Endothelial cell of umbilical vein (primary cell): Measurements from ENCODE around the gene TEDC2. TPM values are rescaled to one million over a fixed set of nuclear protein-coding genes. Genes with fewer than 3 reads are reported as not detected.

Source experiments
- BruUV-seq: library from RNA; stranded (reverse); fragments of 400-500 nt; replicated peaks from 2 replicates; lab custom pipeline; 2021; lab: Mats Ljungman, UMichigan
- CTCF ChIA-PET: fragments of 300-600, 350-600 bp; sonication (Branson Sonifier 250); formaldehyde crosslinking; loops from one replicate; lab custom pipeline; 2021; ENCODE audit warnings: antibody characterized with exemption, inconsistent platforms; lab: Charles Lee
- POLR2A ChIA-PET: fragments of 300-600, 350-600 bp; sonication (Branson Sonifier 250); formaldehyde crosslinking; loops from one replicate; lab custom pipeline; 2021; ENCODE audit warnings: antibody characterized with exemption, inconsistent platforms; lab: Charles Lee
- DNase-seq: peaks from one replicate; pipeline ENCODE4 v3.0.0-alpha.2; 2011; ENCODE audit warnings: low read depth, low spot score
- FAIRE-seq: peaks from 2 replicates; lab custom pipeline; 2011; peaks lifted over from hg19 to GRCh38; lab: Jason Lieb, UNC
- H2AFZ ChIP-seq: 2 replicates; pipeline ENCODE4 v1.6.0; 2012; ENCODE audit warnings: low read depth, low read length, control low read depth, inconsistent platforms
- H3K27ac ChIP-seq: 2 replicates; pipeline ENCODE4 v1.5.1; 2011; ENCODE audit warnings: low read depth, mild to moderate bottlenecking, control low read depth, low read length, moderate library complexity; ENCODE audit not compliant: insufficient read depth
- H3K27me3 ChIP-seq, 2 experiments: 2 replicates each; pipeline versions ENCODE4 v1.6.0 to v1.6.1; 2011; ENCODE audit warnings: low read length in 2 of 2, mixed read lengths in 1 of 2; ENCODE audit not compliant: control insufficient read depth in 2 of 2, insufficient read depth in 2 of 2
- H3K36me3 ChIP-seq, 2 experiments: 2 replicates in 1 of 2; 3 replicates in 1 of 2; pipeline ENCODE4 v1.5.1; 2011; ENCODE audit warnings: low read length in 2 of 2, mild to moderate bottlenecking in 1 of 2, moderate library complexity in 1 of 2; ENCODE audit not compliant: control insufficient read depth in 2 of 2, insufficient read depth in 2 of 2; ENCODE audit errors: extremely low read depth in 1 of 2
- H3K4me1 ChIP-seq: 3 replicates; pipeline ENCODE4 v1.5.1; 2011; ENCODE audit warnings: mild to moderate bottlenecking, low read length; ENCODE audit not compliant: control insufficient read depth, insufficient read depth; ENCODE audit errors: extremely low read depth
- H3K4me2 ChIP-seq: 2 replicates; pipeline ENCODE4 v1.6.1; 2011; ENCODE audit warnings: low read length, control low read depth, mixed read lengths; ENCODE audit not compliant: insufficient read depth
- H3K4me3 ChIP-seq, 3 experiments: fragments of 200-600 bp in 1 of 3; sonication (generic), shearing (Covaris generic) in 1 of 3; replicated peaks in 1 of 3; 2 replicates each; pipeline ENCODE4 v1.5.1; 2011 to 2016; ENCODE audit warnings: control low read depth in 3 of 3, low read length in 3 of 3, mild to moderate bottlenecking in 2 of 3, inconsistent platforms in 1 of 3, low read depth in 1 of 3, moderate library complexity in 1 of 3; ENCODE audit not compliant: insufficient read depth in 1 of 3
- H3K79me2 ChIP-seq: 2 replicates; pipeline ENCODE4 v1.6.0; 2012; ENCODE audit warnings: low read length, inconsistent platforms; ENCODE audit not compliant: control insufficient read depth, insufficient read depth
- H3K9ac ChIP-seq: replicated peaks from 2 replicates; pipeline ENCODE3; 2011; ENCODE audit warnings: low read length, control low read depth; ENCODE audit not compliant: insufficient read depth; ENCODE audit errors: extremely low read depth
- H3K9me1 ChIP-seq: replicated peaks from 3 replicates; pipeline ENCODE4 v1.6.0; 2011; ENCODE audit warnings: mild to moderate bottlenecking, low read length; ENCODE audit not compliant: control insufficient read depth, insufficient read depth; ENCODE audit errors: extremely low read depth
- H3K9me3 ChIP-seq: replicated peaks from 2 replicates; pipeline ENCODE4 v1.5.1; 2012; ENCODE audit warnings: low read length, inconsistent platforms; ENCODE audit not compliant: control insufficient read depth, insufficient read depth
- H4K20me1 ChIP-seq: replicated peaks from 2 replicates; pipeline ENCODE3; 2011; ENCODE audit warnings: mild to moderate bottlenecking, low read length; ENCODE audit not compliant: control insufficient read depth, insufficient read depth; ENCODE audit errors: extremely low read depth
- POLR2A ChIP-seq: IDR thresholded peaks from 2 replicates; pipeline ENCODE4 v1.6.1; 2012; ENCODE audit warnings: low read depth, mild to moderate bottlenecking, control low read depth, low read length
- POLR2AphosphoS5 ChIP-seq: IDR thresholded peaks from 2 replicates; pipeline ENCODE4 v1.6.1; 2012; ENCODE audit warnings: low read depth, mild to moderate bottlenecking, control low read depth, low read length, moderate library complexity; ENCODE audit not compliant: insufficient read depth
- dilution Hi-C: fragments of 300-500 bp; cut with MboI; formaldehyde crosslinking; loops from one replicate; pipeline ENCODE4 v1.15.0; 2019; ENCODE audit warnings: low sequenced_read_pairs; ENCODE audit not compliant: extremely low pct_ligation_motif_present
- intact Hi-C: fragments of 100-400 bp; cut with micrococcal nuclease; formaldehyde crosslinking; loops from one replicate; pipeline ENCODE4 v1.10.0; 2022
- polyA plus RNA-seq, 4 experiments: library from polyadenylated mRNA; depleted of rRNA in 3 of 4; stranded (reverse) in 3 of 4; unstranded in 1 of 4; fragments of >200 nt; gene quantifications; 2 replicates each; pipeline versions ENCODE4 v1.2.1 to v1.2.3, GENCODE V29; 2011 to 2012; ENCODE audit warnings: missing spikeins in 1 of 4
- total RNA-seq: library from RNA; stranded (reverse); gene quantifications from 2 replicates; pipeline ENCODE4 v1.2.3, GENCODE V29; 2021
- TF ChIP-seq, protein P1 (sequence below): IDR thresholded peaks from 2 replicates; pipeline ENCODE4 v1.6.1; 2011; ENCODE audit not compliant: insufficient read depth, insufficient read length
- TF ChIP-seq, protein P2 (sequence below), 2 donors: IDR thresholded peaks; 1 replicate in 1 of 2; 2 replicates in 1 of 2; pipeline ENCODE4 v1.5.1; 2011; ENCODE audit warnings: low read length in 2 of 2, mild to moderate bottlenecking in 2 of 2, moderate library complexity in 2 of 2, control low read depth in 1 of 2, inconsistent platforms in 1 of 2, low read depth in 1 of 2; ENCODE audit not compliant: insufficient read depth in 1 of 2; ENCODE audit errors: extremely low read depth in 1 of 2

TEDC2 gene
- total and polyA plus RNA-seq, 2 donors (not counting 3 experiments of a cell fraction or from before 2014, with no cell fraction given) = 7.6 to 12.7 TPM

DNA sequence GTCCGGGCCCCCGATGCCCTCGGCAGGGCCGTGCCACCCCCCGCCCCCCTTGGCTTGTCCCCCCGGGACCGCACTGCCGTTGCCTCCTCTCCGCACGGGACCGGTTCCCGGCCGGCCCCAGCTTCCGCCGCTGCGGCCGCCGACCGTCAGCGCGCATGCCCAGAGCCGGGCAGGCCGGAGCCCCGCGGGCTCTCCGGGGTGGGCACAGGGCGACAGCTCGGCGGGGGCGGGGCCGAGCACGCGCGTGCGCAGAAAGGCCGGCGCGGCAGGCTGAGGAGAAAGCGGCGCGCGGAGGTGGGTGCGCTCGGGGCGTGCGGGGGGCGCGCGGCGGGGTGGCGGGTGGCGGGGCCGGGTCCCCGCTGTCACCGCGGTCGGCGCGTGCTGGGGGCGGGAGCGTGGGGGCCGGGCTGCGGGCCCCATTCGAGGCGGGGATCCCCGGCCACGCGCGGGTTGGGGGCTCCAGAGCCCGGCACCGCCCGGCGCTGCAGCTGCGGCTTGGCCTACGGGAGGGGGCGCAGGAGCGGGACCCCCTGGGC lies 15.0 kb downstream of the TEDC2 start, which contains the start of gene TBC1D24:
TSS of gene TBC1D24 (plus strand) at position 251 of the 536 bp plus-strand sequence. CDS start 21,022 bp downstream, outside the sequence.
- H2AFZ ChIP-seq = peak within 1 kb of the TSS; percentile 83
- H3K27ac ChIP-seq = peak within 1 kb of the TSS; percentile 8
- TF ChIP-seq, protein P1, sequence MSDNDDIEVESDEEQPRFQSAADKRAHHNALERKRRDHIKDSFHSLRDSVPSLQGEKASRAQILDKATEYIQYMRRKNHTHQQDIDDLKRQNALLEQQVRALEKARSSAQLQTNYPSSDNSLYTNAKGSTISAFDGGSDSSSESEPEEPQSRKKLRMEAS = no peak
- peak; percentile 92 for TF ChIP-seq POLR2A
- TF ChIP-seq, protein P2, sequence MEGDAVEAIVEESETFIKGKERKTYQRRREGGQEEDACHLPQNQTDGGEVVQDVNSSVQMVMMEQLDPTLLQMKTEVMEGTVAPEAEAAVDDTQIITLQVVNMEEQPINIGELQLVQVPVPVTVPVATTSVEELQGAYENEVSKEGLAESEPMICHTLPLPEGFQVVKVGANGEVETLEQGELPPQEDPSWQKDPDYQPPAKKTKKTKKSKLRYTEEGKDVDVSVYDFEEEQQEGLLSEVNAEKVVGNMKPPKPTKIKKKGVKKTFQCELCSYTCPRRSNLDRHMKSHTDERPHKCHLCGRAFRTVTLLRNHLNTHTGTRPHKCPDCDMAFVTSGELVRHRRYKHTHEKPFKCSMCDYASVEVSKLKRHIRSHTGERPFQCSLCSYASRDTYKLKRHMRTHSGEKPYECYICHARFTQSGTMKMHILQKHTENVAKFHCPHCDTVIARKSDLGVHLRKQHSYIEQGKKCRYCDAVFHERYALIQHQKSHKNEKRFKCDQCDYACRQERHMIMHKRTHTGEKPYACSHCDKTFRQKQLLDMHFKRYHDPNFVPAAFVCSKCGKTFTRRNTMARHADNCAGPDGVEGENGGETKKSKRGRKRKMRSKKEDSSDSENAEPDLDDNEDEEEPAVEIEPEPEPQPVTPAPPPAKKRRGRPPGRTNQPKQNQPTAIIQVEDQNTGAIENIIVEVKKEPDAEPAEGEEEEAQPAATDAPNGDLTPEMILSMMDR (IDR thresholded peaks at IDR 0.05; ENCODE audit: extremely low read depth in 1 of 2, insufficient read depth in 1 of 2, low read depth in 1 of 2, low read length in 2 of 2) = no peak
- TF ChIP-seq POLR2AphosphoS5 = peak; percentile 75
- H3K4me1 ChIP-seq = peaks cover 10% of the 10 kb centered on the region
- dilution Hi-C loops (no loop called here), intact Hi-C loops (loop anchor here (1.0 to 2.0 kb wide), 4 partner anchors 15 to 224 kb away; partner anchors contain the start of genes ABCA3, ECI1 and TEDC2)
- H3K9me1 ChIP-seq = no peaks in the 10 kb centered on the region
- DNase-seq (peak; percentile 82), FAIRE-seq (peak; percentile 85)
- POLR2A ChIA-PET = no interaction called here
- H3K79me2 ChIP-seq = peaks cover 9% of the 10 kb centered on the region
- peak within 1 kb of the TSS; percentile 90 for H3K4me2 ChIP-seq
- H3K4me3 ChIP-seq = peak within 1 kb of the TSS; percentile 33 to 72 (median 69)
- H4K20me1 ChIP-seq = no peaks in the 10 kb centered on the region
- H3K36me3 ChIP-seq = no peaks in the 10 kb centered on the region
- no peaks in the 10 kb centered on the region for H3K9me3 ChIP-seq
- no TSS peak for BruUV-seq
- CTCF ChIA-PET = interaction anchor here (0.6 to 2.8 kb wide), 6 partner anchors 12 to 178 kb away, joined by 3 to 10 read pairs (median 4); partner anchors contain the start of gene TEDC2
- H3K27me3 ChIP-seq = peaks cover 11 to 19% of the 10 kb centered on the region in 2 experiments
- peak within 1 kb of the TSS; percentile 53 for H3K9ac ChIP-seq
